ENCODE data around the gene TAF11L2. TPM values are rescaled to one million over a fixed set of nuclear protein-coding genes. Genes with fewer than 3 reads are reported as not detected.
"Not testable (repeated sequence)": the region's sequence is repeated elsewhere in the genome, so short reads cannot be mapped to it uniquely, and the experiment has no call there.

The TAF11L2 gene
- total RNA-seq, 1 experiment from 2014 or later, result not detected

- POLR2A ChIA-PET; H3K4me3 Mint-ChIP-seq (ENCODE audit: unreplicated experiment): not testable (repeated sequence)
Observed at GRCh38 chr5:17519508-17519907, 21.5 kb downstream of the TAF11L2 start.

GRCh38 chr5:17521501-17521900, 23.5 kb downstream of the TAF11L2 start, which contains the start of gene TAF11L4:
TSS of gene TAF11L4 (plus strand) at chr5:17521801.
- POLR2A ChIA-PET; intact Hi-C loops (cut with micrococcal nuclease); DNase-seq (ENCODE audit: unreplicated experiment); H3K9me3 Mint-ChIP-seq (ENCODE audit: unreplicated experiment); BruUV-seq (replicated peaks); CTCF ChIA-PET; H3K36me3 Mint-ChIP-seq (ENCODE audit: insufficient read depth, unreplicated experiment); H3K27me3 Mint-ChIP-seq (ENCODE audit: insufficient read depth, unreplicated experiment); H3K4me1 Mint-ChIP-seq (ENCODE audit: insufficient read depth, unreplicated experiment); H3K27ac Mint-ChIP-seq (ENCODE audit: low read depth, unreplicated experiment); H3K4me3 Mint-ChIP-seq (ENCODE audit: unreplicated experiment): not testable (repeated sequence)

More at GRCh38 chr5:17519508-17519907, 21.5 kb downstream of the TAF11L2 start:
- H3K9me3 Mint-ChIP-seq (ENCODE audit: unreplicated experiment); CTCF ChIA-PET; intact Hi-C loops (cut with micrococcal nuclease); H3K4me1 Mint-ChIP-seq (ENCODE audit: insufficient read depth, unreplicated experiment); DNase-seq (ENCODE audit: unreplicated experiment); H3K27me3 Mint-ChIP-seq (ENCODE audit: insufficient read depth, unreplicated experiment); H3K27ac Mint-ChIP-seq (ENCODE audit: low read depth, unreplicated experiment); H3K36me3 Mint-ChIP-seq (ENCODE audit: insufficient read depth, unreplicated experiment); BruUV-seq (replicated peaks): not testable (repeated sequence)

DNA sequence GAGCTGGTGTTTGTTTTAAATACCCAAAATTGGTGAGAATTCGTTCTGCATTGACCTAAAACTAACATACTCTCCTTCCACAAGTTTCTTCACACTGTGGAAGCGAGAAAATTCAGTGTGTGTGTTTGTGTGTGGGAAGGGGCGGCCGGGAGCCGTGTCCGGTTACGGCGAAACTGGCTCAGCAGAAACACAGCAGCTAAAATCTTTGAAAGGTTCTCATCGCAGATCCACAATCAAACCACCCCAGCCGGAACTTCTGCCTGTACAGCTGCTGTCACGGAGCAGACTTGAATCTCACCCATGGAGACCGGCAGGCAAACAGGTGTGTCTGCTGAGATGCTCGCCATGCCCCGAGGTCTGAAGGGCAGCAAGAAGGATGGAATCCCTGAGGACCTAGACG, 26.9 kb downstream of the TAF11L2 start, which contains the start of gene TAF11L5:
TSS of gene TAF11L5 (plus strand) at position 301 of the 400 bp plus-strand sequence.
- POLR2A ChIA-PET; DNase-seq (ENCODE audit: unreplicated experiment); H3K36me3 Mint-ChIP-seq (ENCODE audit: insufficient read depth, unreplicated experiment); H3K27ac Mint-ChIP-seq (ENCODE audit: low read depth, unreplicated experiment); BruUV-seq (replicated peaks); CTCF ChIA-PET; H3K9me3 Mint-ChIP-seq (ENCODE audit: unreplicated experiment); intact Hi-C loops (cut with micrococcal nuclease); H3K4me1 Mint-ChIP-seq (ENCODE audit: insufficient read depth, unreplicated experiment); H3K4me3 Mint-ChIP-seq (ENCODE audit: unreplicated experiment); H3K27me3 Mint-ChIP-seq (ENCODE audit: insufficient read depth, unreplicated experiment): not testable (repeated sequence)

DNA sequence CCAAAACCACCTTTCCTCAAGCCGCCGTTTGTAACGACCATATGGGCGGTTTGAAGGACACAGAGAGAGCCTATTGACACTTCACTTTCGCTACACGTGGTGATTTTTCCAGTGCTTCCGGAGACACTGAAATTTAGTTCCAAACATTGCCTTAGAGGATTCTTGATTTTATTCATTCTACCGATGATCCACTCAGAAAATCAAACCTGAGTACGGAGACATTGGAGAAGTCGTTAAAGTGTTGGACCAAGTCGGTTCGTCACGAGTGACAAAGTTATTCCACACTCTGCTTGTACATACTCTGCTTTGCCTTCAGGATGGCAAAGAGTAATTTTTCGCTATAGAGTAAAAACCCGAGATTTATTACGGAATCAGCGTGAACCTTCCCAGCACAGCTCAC, 28.5 kb downstream of the TAF11L2 start:
- H3K27ac Mint-ChIP-seq (ENCODE audit: low read depth, unreplicated experiment); H3K36me3 Mint-ChIP-seq (ENCODE audit: insufficient read depth, unreplicated experiment); POLR2A ChIA-PET; intact Hi-C loops (cut with micrococcal nuclease); H3K4me3 Mint-ChIP-seq (ENCODE audit: unreplicated experiment); BruUV-seq (replicated peaks); H3K27me3 Mint-ChIP-seq (ENCODE audit: insufficient read depth, unreplicated experiment); H3K9me3 Mint-ChIP-seq (ENCODE audit: unreplicated experiment); CTCF ChIA-PET; DNase-seq (ENCODE audit: unreplicated experiment); H3K4me1 Mint-ChIP-seq (ENCODE audit: insufficient read depth, unreplicated experiment): not testable (repeated sequence)

DNA sequence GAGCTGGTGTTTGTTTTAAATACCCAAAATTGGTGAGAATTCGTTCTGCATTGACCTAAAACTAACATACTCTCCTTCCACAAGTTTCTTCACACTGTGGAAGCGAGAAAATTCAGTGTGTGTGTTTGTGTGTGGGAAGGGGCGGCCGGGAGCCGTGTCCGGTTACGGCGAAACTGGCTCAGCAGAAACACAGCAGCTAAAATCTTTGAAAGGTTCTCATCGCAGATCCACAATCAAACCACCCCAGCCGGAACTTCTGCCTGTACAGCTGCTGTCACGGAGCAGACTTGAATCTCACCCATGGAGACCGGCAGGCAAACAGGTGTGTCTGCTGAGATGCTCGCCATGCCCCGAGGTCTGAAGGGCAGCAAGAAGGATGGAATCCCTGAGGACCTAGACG, 30.3 kb downstream of the TAF11L2 start, which contains the start of gene TAF11L6:
TSS of gene TAF11L6 (plus strand) at position 301 of the 400 bp plus-strand sequence.
- BruUV-seq (replicated peaks); POLR2A ChIA-PET; H3K9me3 Mint-ChIP-seq (ENCODE audit: unreplicated experiment); H3K36me3 Mint-ChIP-seq (ENCODE audit: insufficient read depth, unreplicated experiment); H3K27ac Mint-ChIP-seq (ENCODE audit: low read depth, unreplicated experiment); CTCF ChIA-PET; H3K27me3 Mint-ChIP-seq (ENCODE audit: insufficient read depth, unreplicated experiment); H3K4me3 Mint-ChIP-seq (ENCODE audit: unreplicated experiment); H3K4me1 Mint-ChIP-seq (ENCODE audit: insufficient read depth, unreplicated experiment); DNase-seq (ENCODE audit: unreplicated experiment); intact Hi-C loops (cut with micrococcal nuclease): not testable (repeated sequence)

Other genes with a start within 250 kb of the TAF11L2 start
- not detected in 2 replicates for gene TAF11L3, start 20.1 kb downstream of the TAF11L2 start, total RNA-seq (2022)
- not detected in 2 replicates for gene TAF11L4, start 23.6 kb downstream of the TAF11L2 start, total RNA-seq (2022)
- not detected in 2 replicates for gene TAF11L5, start 27.0 kb downstream of the TAF11L2 start, total RNA-seq (2022)
- gene TAF11L6, start 30.4 kb downstream of the TAF11L2 start, total RNA-seq (2022), result not detected in 2 replicates
- not detected in 2 replicates for gene TAF11L7, start 87.5 kb downstream of the TAF11L2 start, total RNA-seq (2022)
- not detected in 2 replicates for gene TAF11L8, start 92.7 kb downstream of the TAF11L2 start, total RNA-seq (2022)
- not detected in 2 replicates for gene TAF11L9, start 96.2 kb downstream of the TAF11L2 start, total RNA-seq (2022)
- gene TAF11L10, start 99.6 kb downstream of the TAF11L2 start, total RNA-seq (2022), result not detected in 2 replicates
- not detected in 2 replicates for gene TAF11L11, start 106.0 kb downstream of the TAF11L2 start, total RNA-seq (2022)
- not detected in 2 replicates for gene TAF11L12, start 112.2 kb downstream of the TAF11L2 start, total RNA-seq (2022)
- gene TAF11L13, start 133.9 kb downstream of the TAF11L2 start, total RNA-seq (2022), result not detected in 2 replicates
- not detected in 2 replicates for gene TAF11L14, start 136.2 kb downstream of the TAF11L2 start, total RNA-seq (2022)

Data from MCF 10A (cell line).